H1 (cell line): ENCODE measurements around the gene SCYL1. TPM values are rescaled to one million over a fixed set of nuclear protein-coding genes. Genes with fewer than 3 reads are reported as not detected.

ENCODE experiments used
- BCL11A ChIP-seq, 2 experiments: IDR thresholded peaks; one replicate each; pipeline ENCODE4 v1.6.1; 2011; ENCODE audit warnings: low read depth in 2 of 2, low read length in 2 of 2, mild to moderate bottlenecking in 2 of 2
- CBX8 ChIP-seq: fragments of 300-800, 300-1000 bp; sonication (generic); IDR thresholded peaks from 2 replicates; pipeline ENCODE4 v1.7.1; 2016; ENCODE audit warnings: low read depth, low read length, borderline replicate concordance
- CHD2 ChIP-seq: IDR thresholded peaks from 2 replicates; pipeline ENCODE4 v1.6.1; 2012; ENCODE audit warnings: low read length, improper control_type of control experiment
- CHD7 ChIP-seq: fragments of 300-600 bp; sonication (generic); IDR thresholded peaks from 2 replicates; pipeline ENCODE4 v1.7.1; 2012; ENCODE audit warnings: low read length, moderate library complexity, mild to moderate bottlenecking, inconsistent platforms; ENCODE audit not compliant: insufficient replicate concordance
- CREB1 ChIP-seq: IDR thresholded peaks from 2 replicates; pipeline ENCODE4 v1.6.1; 2012; ENCODE audit warnings: inconsistent platforms
- GTF2F1 ChIP-seq: IDR thresholded peaks from 2 replicates; pipeline ENCODE4 v1.6.1; 2012; ENCODE audit warnings: low read depth, low read length, improper control_type of control experiment, borderline replicate concordance
- MAX ChIP-seq: IDR thresholded peaks from 2 replicates; pipeline ENCODE4 v1.6.1; 2012; ENCODE audit warnings: inconsistent platforms
- PHF8 ChIP-seq: fragments of 200-600 bp; sonication (generic); conservative IDR thresholded peaks from 2 replicates; pipeline ENCODE4 v1.7.1; 2012; ENCODE audit warnings: low read depth, mild to moderate bottlenecking, inconsistent platforms, low read length, moderate library complexity
- POLR2AphosphoS5 ChIP-seq: IDR thresholded peaks from 2 replicates; pipeline ENCODE4 v1.6.1; 2011; ENCODE audit warnings: low read depth, low read length
- SIN3A ChIP-seq, 2 experiments: IDR thresholded peaks in 1 of 2; conservative IDR thresholded peaks in 1 of 2; 2 replicates each; pipeline ENCODE4 v1.6.1; 2011 to 2012; ENCODE audit warnings: low read length in 2 of 2, improper control_type of control experiment in 1 of 2, low read depth in 1 of 2, mild to moderate bottlenecking in 1 of 2
- polyA plus RNA-seq, 7 experiments: library from polyadenylated mRNA; depleted of rRNA in 3 of 7; stranded (reverse) in 5 of 7; unstranded in 2 of 7; fragments of >200 nt in 5 of 7; fragments of 200-250 nt in 2 of 7; gene quantifications; 1 replicate in 5 of 7; 2 replicates in 1 of 7; 4 replicates in 1 of 7; pipeline versions ENCODE4 v1.2.1 to v1.2.3, GENCODE V29; 2011 to 2013; ENCODE audit warnings: missing spikeins in 2 of 7, mixed read lengths in 2 of 7
- total RNA-seq: library from RNA; stranded (reverse); fragmentation: NEBNext Ultra II Directional; extraction: Animal tissue kit (Norgen Biotek cat#: 25700); gene quantifications from 2 replicates; pipeline ENCODE4 v1.2.1, GENCODE V29; 2021

Gene SCYL1
- total and polyA plus RNA-seq, 2 of the 8 experiments (the other 6 are each of a cell fraction or from before 2014, with no cell fraction given), result 59.8 to 77.7 TPM

GRCh38 chr11:65556470-65557279, 31.8 kb downstream of the SCYL1 start (continued):
- TF ChIP-seq SIN3A (conservative IDR thresholded peaks at IDR 0.05 in 1 of 2, IDR thresholded peaks at IDR 0.05 in 1 of 2; ENCODE audit: low read depth in 1 of 2, low read length in 2 of 2) (no peak), CHD7 (no peak), PHF8 (no peak), POLR2AphosphoS5 (no peak), CHD2 (no peak), BCL11A (IDR thresholded peaks at IDR 0.05; ENCODE audit: low read depth in 2 of 2, low read length in 2 of 2) (no peak), CREB1 (no peak), GTF2F1 (no peak), CBX8 (no peak), MAX (no peak)
